ENCODE data around the gene COL10A1.
"Not testable (repeated sequence)": the region's sequence is repeated elsewhere in the genome, so short reads cannot be mapped to it uniquely, and the experiment has no call there.

- not testable (repeated sequence) for TF ChIP-seq CTCF (optimal IDR thresholded peaks at IDR 0.05 in 1 of 3, IDR thresholded peaks at IDR 0.05 in 1 of 3, conservative IDR thresholded peaks at IDR 0.05 in 1 of 3; ENCODE audit: extremely low read depth in 1 of 3, insufficient read depth in 2 of 3, low read length in 3 of 3); EZH2 (IDR thresholded peaks at IDR 0.05; ENCODE audit: low read length)
Measured at GRCh38 chr6:116096048-116096759, 29.7 kb downstream of the COL10A1 start.
